Mesenchymal stem cell (in vitro differentiated cells and primary cell): ENCODE results near the gene LIMCH1.

ENCODE experiments used
- DNase-seq: peaks from one replicate; pipeline ENCODE4 v3.0.0-alpha.2; 2013
- H2AFZ ChIP-seq: one replicate; pipeline ENCODE4 v1.6.1; 2013; ENCODE audit warnings: low read depth, mild to moderate bottlenecking, control low read depth, inconsistent platforms, low read length, moderate library complexity
- H2AK5ac ChIP-seq: 2 replicates; pipeline ENCODE4 v1.6.1; 2013; ENCODE audit warnings: low read length, moderate library complexity, mild to moderate bottlenecking, inconsistent platforms; ENCODE audit not compliant: severe bottlenecking
- H2BK120ac ChIP-seq: one replicate; pipeline ENCODE4 v1.6.1; 2013; ENCODE audit warnings: low read depth, mild to moderate bottlenecking, inconsistent platforms, low read length, moderate library complexity
- H2BK12ac ChIP-seq, 2 experiments: one replicate each; pipeline ENCODE4 v1.6.1; 2013; ENCODE audit warnings: inconsistent platforms in 2 of 2, low read length in 2 of 2, mild to moderate bottlenecking in 2 of 2, moderate library complexity in 2 of 2, control low read depth in 1 of 2
- H2BK15ac ChIP-seq: one replicate; pipeline ENCODE4 v1.6.1; 2013; ENCODE audit warnings: mild to moderate bottlenecking, low read depth, inconsistent platforms; ENCODE audit not compliant: poor library complexity, severe bottlenecking
- H2BK5ac ChIP-seq: 2 replicates; pipeline ENCODE4 v1.6.1; 2013; ENCODE audit warnings: low read depth, mild to moderate bottlenecking, low read length, control low read depth, inconsistent platforms; ENCODE audit not compliant: poor library complexity, severe bottlenecking
- H3K14ac ChIP-seq, 2 experiments: one replicate each; pipeline ENCODE4 v1.6.1; 2013; ENCODE audit warnings: inconsistent platforms in 2 of 2, low read length in 2 of 2, control low read depth in 1 of 2, mild to moderate bottlenecking in 1 of 2, moderate library complexity in 1 of 2
- H3K18ac ChIP-seq, 2 experiments: one replicate each; pipeline ENCODE4 v1.6.1; 2013; ENCODE audit warnings: inconsistent platforms in 2 of 2, low read length in 2 of 2, control low read depth in 1 of 2, low read depth in 1 of 2, mild to moderate bottlenecking in 1 of 2
- H3K23ac ChIP-seq, 2 experiments: one replicate each; pipeline ENCODE4 v1.6.1; 2013; ENCODE audit warnings: inconsistent platforms in 2 of 2, low read length in 2 of 2, mild to moderate bottlenecking in 2 of 2, moderate library complexity in 2 of 2, control low read depth in 1 of 2
- H3K27ac ChIP-seq: 2 replicates; pipeline ENCODE4 v1.5.1; 2013; ENCODE audit warnings: mild to moderate bottlenecking, moderate library complexity, low read length, control low read depth, inconsistent platforms; ENCODE audit not compliant: poor library complexity, severe bottlenecking
- H3K27me3 ChIP-seq, 2 experiments: 2 replicates each; pipeline versions ENCODE4 v1.6.1 to v1.7.0; 2013; ENCODE audit warnings: low read length in 2 of 2, mild to moderate bottlenecking in 2 of 2, moderate library complexity in 2 of 2, control low read depth in 1 of 2, inconsistent platforms in 1 of 2; ENCODE audit not compliant: control insufficient read depth in 1 of 2, insufficient read depth in 1 of 2
- H3K36me3 ChIP-seq, 2 experiments: 2 replicates each; pipeline versions ENCODE4 v1.6.1 to v1.7.0; 2013; ENCODE audit warnings: low read length in 2 of 2, control low read depth in 1 of 2, inconsistent platforms in 1 of 2, low read depth in 1 of 2, mild to moderate bottlenecking in 1 of 2; ENCODE audit not compliant: insufficient read depth in 2 of 2, control insufficient read depth in 1 of 2
- H3K4ac ChIP-seq, 2 experiments: one replicate each; pipeline ENCODE4 v1.6.1; 2013; ENCODE audit warnings: inconsistent platforms in 2 of 2, low read length in 2 of 2, mild to moderate bottlenecking in 2 of 2, moderate library complexity in 2 of 2, control low read depth in 1 of 2, low read depth in 1 of 2
- H3K4me1 ChIP-seq: 2 replicates; pipeline ENCODE4 v1.6.1; 2013; ENCODE audit warnings: low read depth, low read length, control low read depth; ENCODE audit not compliant: control insufficient read depth, insufficient read depth
- H3K4me2 ChIP-seq: 2 replicates; pipeline ENCODE4 v1.6.1; 2013; ENCODE audit warnings: low read length, mild to moderate bottlenecking, inconsistent platforms; ENCODE audit not compliant: poor library complexity, severe bottlenecking
- H3K4me3 ChIP-seq, 2 experiments: 2 replicates each; pipeline versions ENCODE4 v1.5.1 to v1.7.0; 2013; ENCODE audit warnings: low read length in 2 of 2, mild to moderate bottlenecking in 2 of 2, control low read depth in 1 of 2, low read depth in 1 of 2; ENCODE audit not compliant: insufficient read depth in 1 of 2
- H3K79me1 ChIP-seq: replicated peaks from 2 replicates; pipeline ENCODE4 v1.6.1; 2013; ENCODE audit warnings: mild to moderate bottlenecking, control low read depth, low read length, inconsistent platforms; ENCODE audit not compliant: poor library complexity, severe bottlenecking
- H3K9ac ChIP-seq: 2 replicates; pipeline ENCODE4 v1.7.0; 2013; ENCODE audit warnings: mild to moderate bottlenecking, low read length, moderate library complexity
- H3K9me3 ChIP-seq: 2 replicates; pipeline ENCODE4 v1.7.0; 2013; ENCODE audit warnings: mild to moderate bottlenecking, low read length; ENCODE audit not compliant: control insufficient read depth
- H4K8ac ChIP-seq: one replicate; pipeline ENCODE4 v1.6.1; 2013; ENCODE audit warnings: inconsistent platforms, mild to moderate bottlenecking, low read length, moderate library complexity
- H4K91ac ChIP-seq: one replicate; pipeline ENCODE4 v1.6.1; 2013; ENCODE audit warnings: mild to moderate bottlenecking, low read length, inconsistent platforms
- WGBS: methylation state at CpG from one replicate; pipeline ENCODE4 v1.1.7; 2013; ENCODE audit warnings: mixed read lengths; 5-methylcytosine and 5-hydroxymethylcytosine counted together

Gene LIMCH1

DNA sequence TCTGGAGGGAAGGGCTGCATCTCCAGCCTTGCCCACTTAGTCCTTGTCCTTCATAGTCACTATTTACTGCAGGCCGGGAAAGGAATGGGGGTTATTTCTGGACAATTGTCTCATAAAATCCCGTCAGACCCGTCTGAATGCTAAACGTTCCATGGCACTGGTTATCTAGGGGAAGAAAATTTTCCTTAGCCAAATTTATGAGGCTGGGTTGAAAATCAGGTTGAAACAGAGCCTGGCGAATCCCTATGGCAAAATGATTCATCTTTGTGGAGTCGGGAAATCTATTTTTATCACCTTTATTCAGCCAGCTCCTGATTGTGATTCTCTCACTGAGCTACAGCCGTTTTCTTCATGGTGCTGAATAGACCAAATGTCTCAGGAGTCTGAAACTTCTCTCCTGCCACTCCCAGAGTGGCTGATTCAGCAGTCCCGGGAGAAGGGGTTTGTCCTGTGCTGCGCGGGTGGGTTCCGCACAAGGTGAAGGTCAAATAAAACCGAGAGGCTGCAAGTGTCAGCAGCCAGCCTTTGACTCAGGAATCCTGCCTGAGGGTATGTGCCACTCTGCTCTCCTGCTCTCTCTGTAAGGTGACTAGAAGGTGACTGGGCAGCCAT is 1.0 kb downstream of the LIMCH1 start:
- Histone ChIP-seq H3K4me2 (no peak overlapping the region), H3K9ac (peak overlapping the region; percentile 67), H4K91ac (no peak overlapping the region), H3K36me3 (no peaks in the 10 kb centered on the region), H3K18ac (no peak overlapping the region), H2AFZ (no peak overlapping the region), H3K4ac (no peak overlapping the region), H3K23ac (no peak overlapping the region), H3K4me1 (peaks cover 3% of the 10 kb centered on the region), H2BK120ac (no peak overlapping the region), H3K4me3 (peak overlapping the region in 1 of 2 experiments; percentile 53), H3K9me3 (no peaks in the 10 kb centered on the region), H2BK5ac (no peak overlapping the region), H3K79me1 (no peaks in the 10 kb centered on the region), H4K8ac (no peak overlapping the region), H3K14ac (no peak overlapping the region), H2BK12ac (peak overlapping the region; percentile 5 to 42), H2BK15ac (no peak overlapping the region), H3K27me3 (peaks cover 0 to 7% of the 10 kb centered on the region in 2 experiments), H3K27ac (no peak overlapping the region), H2AK5ac (no peak overlapping the region)
- 81% methylated on average over 12 of the region's 12 CpGs for WGBS
- no peak for DNase-seq

DNA sequence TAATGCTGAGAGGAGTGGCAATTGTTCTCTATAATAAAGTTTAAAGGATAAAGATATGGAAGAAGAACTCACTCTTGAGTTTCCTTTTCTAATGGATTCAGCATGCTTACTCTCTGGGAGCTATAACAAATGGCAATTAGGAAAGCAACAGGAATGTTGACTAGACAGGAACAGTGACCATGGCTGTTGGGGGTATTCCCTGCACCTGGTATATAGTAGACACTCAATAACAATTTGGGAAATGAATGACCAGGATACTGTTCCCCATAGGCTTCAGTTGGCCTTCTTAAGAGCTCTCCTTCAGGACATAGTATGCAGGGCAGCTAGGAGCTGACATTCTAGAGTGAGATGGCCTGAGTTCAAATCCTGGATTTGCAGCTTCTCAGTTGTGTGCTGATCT is 1.8 kb downstream of the LIMCH1 start:
- no peak overlapping the region for H3K14ac ChIP-seq
- no peak overlapping the region for H2BK5ac ChIP-seq
- peaks cover 0 to 7% of the 10 kb centered on the region in 2 experiments for H3K27me3 ChIP-seq
- no peaks in the 10 kb centered on the region for H3K9me3 ChIP-seq
- H4K91ac ChIP-seq = no peak overlapping the region
- H4K8ac ChIP-seq = no peak overlapping the region
- DNase-seq = no peak
- H3K27ac ChIP-seq = no peak overlapping the region
- no peak overlapping the region for H2BK15ac ChIP-seq
- no peak overlapping the region for H3K4me2 ChIP-seq
- H2AK5ac ChIP-seq = no peak overlapping the region
- H2AFZ ChIP-seq = no peak overlapping the region
- no peak overlapping the region for H3K23ac ChIP-seq
- H3K4me3 ChIP-seq = peak overlapping the region in 1 of 2 experiments; percentile 53
- H3K9ac ChIP-seq = no peak overlapping the region
- peaks cover 3% of the 10 kb centered on the region for H3K4me1 ChIP-seq
- no peaks in the 10 kb centered on the region for H3K79me1 ChIP-seq
- no peak overlapping the region for H2BK12ac ChIP-seq
- no peaks in the 10 kb centered on the region for H3K36me3 ChIP-seq
- H3K18ac ChIP-seq = no peak overlapping the region
- no peak overlapping the region for H2BK120ac ChIP-seq
- no peak overlapping the region for H3K4ac ChIP-seq

DNA sequence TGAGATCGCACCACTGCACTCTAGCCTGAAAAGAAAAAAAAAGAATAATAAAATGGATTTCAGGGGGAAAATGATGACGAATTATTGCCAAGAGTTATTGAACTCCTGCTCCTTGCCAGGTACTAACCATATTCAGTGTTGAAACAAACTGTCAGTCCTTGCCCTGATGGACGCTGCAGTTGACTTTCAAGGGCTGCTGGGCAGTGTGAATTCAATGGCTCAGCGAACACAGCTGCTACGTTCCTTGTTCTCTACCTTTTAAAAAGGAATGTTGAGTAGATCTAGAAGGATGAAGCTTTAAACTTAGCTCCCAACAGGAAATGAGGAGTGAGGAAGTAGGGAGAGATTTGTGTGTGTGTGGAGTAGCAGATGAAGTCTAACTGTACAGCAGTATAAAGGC is 2.7 kb downstream of the LIMCH1 start:
- no peak overlapping the region for H3K18ac ChIP-seq
- H4K91ac ChIP-seq = no peak overlapping the region
- no peak overlapping the region for H3K27ac ChIP-seq
- no peak overlapping the region for H2BK12ac ChIP-seq
- no peak for DNase-seq
- 84% methylated on average over 5 of the region's 5 CpGs for WGBS
- no peak overlapping the region for H3K4me3 ChIP-seq
- H3K4ac ChIP-seq = no peak overlapping the region
- no peak overlapping the region for H4K8ac ChIP-seq
- H3K27me3 ChIP-seq = peaks cover 0 to 7% of the 10 kb centered on the region in 2 experiments
- no peaks in the 10 kb centered on the region for H3K79me1 ChIP-seq
- no peak overlapping the region for H3K9ac ChIP-seq
- H2AK5ac ChIP-seq = no peak overlapping the region
- H2BK15ac ChIP-seq = no peak overlapping the region
- no peak overlapping the region for H3K14ac ChIP-seq
- H2AFZ ChIP-seq = no peak overlapping the region
- no peak overlapping the region for H2BK5ac ChIP-seq
- H2BK120ac ChIP-seq = no peak overlapping the region
- H3K36me3 ChIP-seq = no peaks in the 10 kb centered on the region
- peaks cover 3% of the 10 kb centered on the region for H3K4me1 ChIP-seq
- no peak overlapping the region for H3K4me2 ChIP-seq
- no peak overlapping the region for H3K23ac ChIP-seq
- no peaks in the 10 kb centered on the region for H3K9me3 ChIP-seq

GRCh38 chr4:41541687-41542094 is 3.7 kb downstream of the LIMCH1 start:
- no peak overlapping the region for H2BK15ac ChIP-seq
- H3K9me3 ChIP-seq = no peaks in the 10 kb centered on the region
- H3K27ac ChIP-seq = no peak overlapping the region
- H3K4me2 ChIP-seq = no peak overlapping the region
- no peak overlapping the region for H2AK5ac ChIP-seq
- DNase-seq = peak; percentile 48
- H3K79me1 ChIP-seq = no peaks in the 10 kb centered on the region
- H3K23ac ChIP-seq = no peak overlapping the region
- no peak overlapping the region for H3K4ac ChIP-seq
- no peak overlapping the region for H2AFZ ChIP-seq
- H2BK12ac ChIP-seq = peak overlapping the region in 1 of 2 experiments; percentile 63
- H2BK5ac ChIP-seq = no peak overlapping the region
- peak overlapping the region; percentile 16 for H3K9ac ChIP-seq
- 84% methylated on average over 7 of the region's 7 CpGs for WGBS
- H3K27me3 ChIP-seq = peaks cover 0 to 7% of the 10 kb centered on the region in 2 experiments
- H4K8ac ChIP-seq = no peak overlapping the region
- H3K18ac ChIP-seq = no peak overlapping the region
- H2BK120ac ChIP-seq = no peak overlapping the region
- H3K4me1 ChIP-seq = peaks cover 3% of the 10 kb centered on the region
- no peak overlapping the region for H4K91ac ChIP-seq
- no peak overlapping the region for H3K14ac ChIP-seq
- peak overlapping the region in 1 of 2 experiments; percentile 26 for H3K4me3 ChIP-seq
- H3K36me3 ChIP-seq = no peaks in the 10 kb centered on the region
